WTC11 (cell line): ENCODE data around the gene TXNRD1. TPM values are rescaled to one million over a fixed set of nuclear protein-coding genes. Genes with fewer than 3 reads are reported as not detected.

Experiments
- ATAC-seq: fragments of 200-7000 bp; cut with Tn5 transposase; 2 replicates; pipeline ENCODE4 v1.10.0; 2021; ENCODE audit warnings: mild to moderate bottlenecking, moderate library complexity
- CTCF ChIA-PET: fragments of 300-600 bp; sonication (Branson Sonifier 250); formaldehyde crosslinking; loops from one replicate; lab custom pipeline; 2021; ENCODE audit warnings: antibody characterized with exemption; lab: Charles Lee
- POLR2A ChIA-PET: fragments of 350-600 bp; sonication (Branson Sonifier 250); formaldehyde crosslinking; loops from one replicate; lab custom pipeline; 2021; ENCODE audit warnings: antibody characterized with exemption; lab: Charles Lee
- DNase-seq: peaks from one replicate; pipeline ENCODE4 v3.0.0; 2021; ENCODE audit warnings: low spot score
- H3K27ac Mint-ChIP-seq: 2 replicates; pipeline ENCODE4 v1.8.0; 2021; ENCODE audit warnings: mixed read lengths
- H3K27me3 Mint-ChIP-seq: 2 replicates; pipeline ENCODE4 v1.8.0; 2021; ENCODE audit warnings: low read depth, mild to moderate bottlenecking, moderate library complexity, mixed read lengths
- H3K36me3 Mint-ChIP-seq: 2 replicates; pipeline ENCODE4 v1.8.0; 2021; ENCODE audit warnings: mixed read lengths
- H3K4me1 Mint-ChIP-seq: 2 replicates; pipeline ENCODE4 v1.8.0; 2022; ENCODE audit warnings: mixed read lengths
- H3K4me3 Mint-ChIP-seq: 2 replicates; pipeline ENCODE4 v1.8.0; 2021; ENCODE audit warnings: mild to moderate bottlenecking, moderate library complexity, mixed read lengths
- H3K9me3 Mint-ChIP-seq: 2 replicates; pipeline ENCODE4 v1.8.0; 2021; ENCODE audit warnings: mixed read lengths
- ATF1 ChIP-seq: sonication (generic); formaldehyde crosslinking; IDR thresholded peaks from 2 replicates; pipeline ENCODE4 v1.8.1; 2023; ENCODE audit warnings: mild to moderate bottlenecking, moderate library complexity, missing genetic modification reagents
- ELF4 ChIP-seq: sonication (generic); formaldehyde crosslinking; IDR thresholded peaks from 2 replicates; pipeline ENCODE4 v1.8.1; 2022; ENCODE audit warnings: low read depth, mild to moderate bottlenecking, moderate library complexity, missing genetic modification reagents
- ESRRA ChIP-seq: sonication (generic); formaldehyde crosslinking; IDR thresholded peaks from 2 replicates; pipeline ENCODE4 v1.8.1; 2022; ENCODE audit warnings: mild to moderate bottlenecking, missing genetic modification reagents, borderline replicate concordance
- ETV6 ChIP-seq: sonication (generic); formaldehyde crosslinking; IDR thresholded peaks from 2 replicates; pipeline ENCODE4 v1.8.1; 2022; ENCODE audit warnings: mild to moderate bottlenecking, missing genetic modification reagents
- FOXJ3 ChIP-seq: sonication (generic); formaldehyde crosslinking; IDR thresholded peaks from 2 replicates; pipeline ENCODE4 v1.9.0; 2021; ENCODE audit warnings: missing genetic modification reagents, mild to moderate bottlenecking, borderline replicate concordance
- GABPB1 ChIP-seq: sonication (generic); formaldehyde crosslinking; IDR thresholded peaks from 2 replicates; pipeline ENCODE4 v1.8.1; 2023; ENCODE audit warnings: mild to moderate bottlenecking, missing genetic modification reagents
- JAZF1 ChIP-seq: fragments of 250-450 bp; sonication (Bioruptor Pico); IDR thresholded peaks from 2 replicates; pipeline ENCODE4 v1.9.0; 2021; ENCODE audit warnings: moderate library complexity, mild to moderate bottlenecking, inconsistent platforms
- KAT7 ChIP-seq: sonication (generic); formaldehyde crosslinking; IDR thresholded peaks from 2 replicates; pipeline ENCODE4 v1.8.1; 2023; ENCODE audit warnings: missing genetic modification reagents, mild to moderate bottlenecking, borderline replicate concordance
- MYBL2 ChIP-seq: sonication (generic); formaldehyde crosslinking; IDR thresholded peaks from 2 replicates; pipeline ENCODE4 v1.8.1; 2023; ENCODE audit warnings: mild to moderate bottlenecking, moderate library complexity, missing genetic modification reagents
- NR3C1 ChIP-seq: sonication (generic); formaldehyde crosslinking; conservative IDR thresholded peaks from 2 replicates; pipeline ENCODE4 v1.8.1; 2023; ENCODE audit warnings: low read depth, mild to moderate bottlenecking, missing genetic modification reagents
- RELA ChIP-seq: sonication (generic); formaldehyde crosslinking; IDR thresholded peaks from 2 replicates; pipeline ENCODE4 v1.8.1; 2022; ENCODE audit warnings: missing genetic modification reagents, mild to moderate bottlenecking, borderline replicate concordance
- SMAD4 ChIP-seq: sonication (generic); formaldehyde crosslinking; IDR thresholded peaks from 2 replicates; pipeline ENCODE4 v1.8.0; 2022; ENCODE audit warnings: mild to moderate bottlenecking, missing genetic modification reagents
- SP1 ChIP-seq: sonication (generic); formaldehyde crosslinking; conservative IDR thresholded peaks from 2 replicates; pipeline ENCODE4 v1.8.1; 2022; ENCODE audit warnings: missing genetic modification reagents
- TEAD1 ChIP-seq: sonication (generic); formaldehyde crosslinking; IDR thresholded peaks from 2 replicates; pipeline ENCODE4 v1.8.0; 2022; ENCODE audit warnings: mild to moderate bottlenecking, missing genetic modification reagents
- TP53 ChIP-seq: sonication (generic); formaldehyde crosslinking; IDR thresholded peaks from 2 replicates; pipeline ENCODE4 v1.8.1; 2023; ENCODE audit warnings: mild to moderate bottlenecking, missing genetic modification reagents
- ZBTB21 ChIP-seq: sonication (generic); formaldehyde crosslinking; IDR thresholded peaks from 2 replicates; pipeline ENCODE4 v1.8.1; 2023; ENCODE audit warnings: mild to moderate bottlenecking, missing genetic modification reagents, borderline replicate concordance
- ZNF317 ChIP-seq: sonication (generic); formaldehyde crosslinking; IDR thresholded peaks from 2 replicates; pipeline ENCODE4 v1.8.1; 2023; ENCODE audit warnings: low read depth, mild to moderate bottlenecking, moderate library complexity, missing genetic modification reagents, borderline replicate concordance
- ZNF423 ChIP-seq: fragments of 250-450 bp; sonication (Bioruptor Pico); IDR thresholded peaks from 2 replicates; pipeline ENCODE4 v2.1.2; 2022; ENCODE audit warnings: mild to moderate bottlenecking, moderate library complexity
- total RNA-seq: library from RNA; stranded (reverse); gene quantifications from 3 replicates; pipeline ENCODE4 v1.2.3, GENCODE V29; 2021
- TF ChIP-seq, protein P1 (sequence below): sonication (generic); formaldehyde crosslinking; IDR thresholded peaks from 2 replicates; pipeline ENCODE4 v1.8.1; 2022; ENCODE audit warnings: mild to moderate bottlenecking, missing genetic modification reagents, moderate library complexity, borderline replicate concordance
- TF ChIP-seq, protein P2 (sequence below): sonication (generic); formaldehyde crosslinking; conservative IDR thresholded peaks from 2 replicates; pipeline ENCODE4 v1.8.1; 2022; ENCODE audit warnings: mild to moderate bottlenecking, missing genetic modification reagents
- TF ChIP-seq, protein P3 (sequence below): sonication (generic); formaldehyde crosslinking; IDR thresholded peaks from 2 replicates; pipeline ENCODE4 v1.8.0; 2022; ENCODE audit warnings: mild to moderate bottlenecking, missing genetic modification reagents
- TF ChIP-seq, protein P4 (sequence below): sonication (generic); formaldehyde crosslinking; IDR thresholded peaks from 2 replicates; pipeline ENCODE4 v1.8.1; 2022; ENCODE audit warnings: low read depth, missing genetic modification reagents, borderline replicate concordance
- TF ChIP-seq, protein P5 (sequence below): sonication (generic); formaldehyde crosslinking; conservative IDR thresholded peaks from 2 replicates; pipeline ENCODE4 v1.8.1; 2023; ENCODE audit warnings: mild to moderate bottlenecking, low read depth, missing genetic modification reagents, moderate library complexity
- TF ChIP-seq, protein P6 (sequence below): sonication (generic); formaldehyde crosslinking; IDR thresholded peaks from 2 replicates; pipeline ENCODE4 v1.8.0; 2022; ENCODE audit warnings: mild to moderate bottlenecking, missing genetic modification reagents
- TF ChIP-seq, protein P7 (sequence below): fragments of 250-450 bp; sonication (Bioruptor Pico); IDR thresholded peaks from 2 replicates; pipeline ENCODE4 v1.8.0; 2021; ENCODE audit warnings: mild to moderate bottlenecking

Gene TXNRD1
- total RNA-seq, 1 experiment from 2014 or later: 113 TPM

DNA sequence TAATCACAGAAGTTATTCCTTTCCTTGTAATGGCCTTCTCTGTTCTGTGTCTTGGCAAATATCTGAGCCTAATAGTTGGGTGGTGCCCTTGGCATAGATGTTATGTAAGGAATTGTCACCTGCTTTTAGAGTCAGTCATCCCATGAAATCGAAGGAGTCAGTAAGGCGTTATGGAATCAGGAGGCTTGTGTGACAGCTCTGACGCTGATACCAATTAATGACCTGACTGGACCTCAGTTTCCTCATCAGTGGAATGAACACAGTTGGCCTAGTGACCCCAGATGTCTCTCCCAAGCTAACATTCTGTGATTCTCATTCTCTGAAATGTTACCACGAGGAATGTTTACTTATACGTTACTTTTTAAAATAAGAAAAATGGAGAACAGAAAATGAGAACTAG lies 32.1 kb downstream of the TXNRD1 start:
- CTCF ChIA-PET: no interaction called here
- H3K4me3 Mint-ChIP-seq: no peak overlapping the region
- peaks cover 14% of the 10 kb centered on the region for H3K4me1 Mint-ChIP-seq
- H3K27me3 Mint-ChIP-seq: no peaks in the 10 kb centered on the region
- DNase-seq (no peak), ATAC-seq (no peak)
- no peak overlapping the region for H3K27ac Mint-ChIP-seq
- TF ChIP-seq ETV6 (CRISPR knock-in tag) (no peak), JAZF1 (CRISPR knock-in tag) (no peak), RELA (CRISPR knock-in tag) (no peak), GABPB1 (CRISPR knock-in tag) (no peak), SP1 (CRISPR knock-in tag) (no peak)
- TF ChIP-seq, protein P1, sequence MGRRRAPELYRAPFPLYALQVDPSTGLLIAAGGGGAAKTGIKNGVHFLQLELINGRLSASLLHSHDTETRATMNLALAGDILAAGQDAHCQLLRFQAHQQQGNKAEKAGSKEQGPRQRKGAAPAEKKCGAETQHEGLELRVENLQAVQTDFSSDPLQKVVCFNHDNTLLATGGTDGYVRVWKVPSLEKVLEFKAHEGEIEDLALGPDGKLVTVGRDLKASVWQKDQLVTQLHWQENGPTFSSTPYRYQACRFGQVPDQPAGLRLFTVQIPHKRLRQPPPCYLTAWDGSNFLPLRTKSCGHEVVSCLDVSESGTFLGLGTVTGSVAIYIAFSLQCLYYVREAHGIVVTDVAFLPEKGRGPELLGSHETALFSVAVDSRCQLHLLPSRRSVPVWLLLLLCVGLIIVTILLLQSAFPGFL (CRISPR knock-in tag): no peak
- peaks cover 5% of the 10 kb centered on the region; the same call in 1 of the 2 replicates for H3K9me3 Mint-ChIP-seq
- POLR2A ChIA-PET: interaction anchor here (0.6 kb wide), 1 partner anchor 125 kb away, joined by 3 read pairs; no protein-coding TSS in a partner anchor
- H3K36me3 Mint-ChIP-seq: no peaks in the 10 kb centered on the region

DNA sequence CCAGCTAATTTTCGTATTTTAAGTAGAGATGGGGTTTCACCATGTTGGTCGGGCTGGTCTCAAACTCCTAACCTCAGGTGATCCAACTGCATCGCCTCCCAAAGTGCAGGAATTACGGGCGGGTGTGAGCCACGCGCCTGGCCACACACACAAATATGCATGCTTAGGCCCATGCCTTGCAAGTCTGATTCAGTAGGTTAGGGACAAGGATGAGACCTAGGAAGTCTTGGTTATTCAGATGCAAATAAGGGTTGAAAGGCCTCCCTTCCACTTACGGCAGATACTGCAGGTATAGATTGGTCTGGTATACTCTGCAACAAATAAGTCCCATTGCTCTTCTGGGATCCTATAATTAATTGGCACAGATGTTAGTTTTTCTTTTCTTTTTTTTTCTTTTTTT lies 32.9 kb downstream of the TXNRD1 start:
- peaks cover 14% of the 10 kb centered on the region for H3K4me1 Mint-ChIP-seq
- H3K27ac Mint-ChIP-seq: no peak overlapping the region
- peak; percentile 40 for DNase-seq
- H3K27me3 Mint-ChIP-seq: no peaks in the 10 kb centered on the region
- ATAC-seq: peak; percentile 96
- H3K9me3 Mint-ChIP-seq: peaks cover 5% of the 10 kb centered on the region; the same call in 1 of the 2 replicates
- ChIA-PET CTCF (no interaction called here), POLR2A (interaction anchor here (0.6 kb wide), 1 partner anchor 126 kb away, joined by 3 read pairs; no protein-coding TSS in a partner anchor)
- no peaks in the 10 kb centered on the region for H3K36me3 Mint-ChIP-seq
- H3K4me3 Mint-ChIP-seq: no peak overlapping the region
- TF ChIP-seq TEAD1 (CRISPR knock-in tag): 0 out of 2 replicates have a peak, but pooled peaks have one; percentile 25
- TF ChIP-seq NR3C1 (CRISPR knock-in tag): no peak
- TF ChIP-seq, protein P2, sequence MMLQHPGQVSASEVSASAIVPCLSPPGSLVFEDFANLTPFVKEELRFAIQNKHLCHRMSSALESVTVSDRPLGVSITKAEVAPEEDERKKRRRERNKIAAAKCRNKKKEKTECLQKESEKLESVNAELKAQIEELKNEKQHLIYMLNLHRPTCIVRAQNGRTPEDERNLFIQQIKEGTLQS (CRISPR knock-in tag): no peak
- TF ChIP-seq, protein P3, sequence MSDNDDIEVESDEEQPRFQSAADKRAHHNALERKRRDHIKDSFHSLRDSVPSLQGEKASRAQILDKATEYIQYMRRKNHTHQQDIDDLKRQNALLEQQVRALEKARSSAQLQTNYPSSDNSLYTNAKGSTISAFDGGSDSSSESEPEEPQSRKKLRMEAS (CRISPR knock-in tag): peak; percentile 47; the same call in 1 of the 2 replicates
- TF ChIP-seq ELF4 (CRISPR knock-in tag): no peak
- TF ChIP-seq SMAD4: no peak
- no peak for TF ChIP-seq ESRRA (CRISPR knock-in tag)
- TF ChIP-seq, protein P4, sequence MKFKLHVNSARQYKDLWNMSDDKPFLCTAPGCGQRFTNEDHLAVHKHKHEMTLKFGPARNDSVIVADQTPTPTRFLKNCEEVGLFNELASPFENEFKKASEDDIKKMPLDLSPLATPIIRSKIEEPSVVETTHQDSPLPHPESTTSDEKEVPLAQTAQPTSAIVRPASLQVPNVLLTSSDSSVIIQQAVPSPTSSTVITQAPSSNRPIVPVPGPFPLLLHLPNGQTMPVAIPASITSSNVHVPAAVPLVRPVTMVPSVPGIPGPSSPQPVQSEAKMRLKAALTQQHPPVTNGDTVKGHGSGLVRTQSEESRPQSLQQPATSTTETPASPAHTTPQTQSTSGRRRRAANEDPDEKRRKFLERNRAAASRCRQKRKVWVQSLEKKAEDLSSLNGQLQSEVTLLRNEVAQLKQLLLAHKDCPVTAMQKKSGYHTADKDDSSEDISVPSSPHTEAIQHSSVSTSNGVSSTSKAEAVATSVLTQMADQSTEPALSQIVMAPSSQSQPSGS (CRISPR knock-in tag): no peak
- TF ChIP-seq TP53 (CRISPR knock-in tag): no peak
- no peak for TF ChIP-seq ZNF317 (CRISPR knock-in tag)
- TF ChIP-seq, all 79 proteins: peak for 2

DNA sequence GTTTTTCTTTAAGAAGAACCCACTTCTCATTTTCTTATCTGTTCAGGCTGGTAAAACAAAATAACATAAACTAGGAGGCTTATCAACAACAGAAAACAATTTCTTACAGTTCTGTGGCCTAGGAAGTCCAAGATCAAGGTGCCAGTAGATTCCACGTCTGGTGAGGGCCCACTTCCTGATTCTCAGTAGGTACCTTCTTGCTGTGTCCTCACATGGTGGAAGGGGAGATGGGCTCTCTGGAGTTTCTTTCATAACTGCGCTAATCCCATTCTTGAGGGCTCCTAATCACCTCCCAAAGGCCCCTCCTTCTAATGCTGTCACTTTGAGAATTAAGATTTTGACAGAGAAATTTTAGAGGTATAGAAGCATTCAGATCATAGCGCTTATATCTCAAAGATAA lies 33.4 kb downstream of the TXNRD1 start:
- ATAC-seq (no peak), DNase-seq (no peak)
- ChIA-PET CTCF (no interaction called here), POLR2A (interaction anchor here (0.7 kb wide), 2 partner anchors 19 to 82 kb away, joined by 5 read pairs; no protein-coding TSS in a partner anchor)
- H3K4me1 Mint-ChIP-seq: peaks cover 14% of the 10 kb centered on the region
- H3K4me3 Mint-ChIP-seq: no peak overlapping the region
- H3K9me3 Mint-ChIP-seq: peaks cover 5% of the 10 kb centered on the region; the same call in 1 of the 2 replicates
- no peaks in the 10 kb centered on the region for H3K27me3 Mint-ChIP-seq
- H3K36me3 Mint-ChIP-seq: no peaks in the 10 kb centered on the region
- no peak overlapping the region for H3K27ac Mint-ChIP-seq
- TF ChIP-seq, protein P5, sequence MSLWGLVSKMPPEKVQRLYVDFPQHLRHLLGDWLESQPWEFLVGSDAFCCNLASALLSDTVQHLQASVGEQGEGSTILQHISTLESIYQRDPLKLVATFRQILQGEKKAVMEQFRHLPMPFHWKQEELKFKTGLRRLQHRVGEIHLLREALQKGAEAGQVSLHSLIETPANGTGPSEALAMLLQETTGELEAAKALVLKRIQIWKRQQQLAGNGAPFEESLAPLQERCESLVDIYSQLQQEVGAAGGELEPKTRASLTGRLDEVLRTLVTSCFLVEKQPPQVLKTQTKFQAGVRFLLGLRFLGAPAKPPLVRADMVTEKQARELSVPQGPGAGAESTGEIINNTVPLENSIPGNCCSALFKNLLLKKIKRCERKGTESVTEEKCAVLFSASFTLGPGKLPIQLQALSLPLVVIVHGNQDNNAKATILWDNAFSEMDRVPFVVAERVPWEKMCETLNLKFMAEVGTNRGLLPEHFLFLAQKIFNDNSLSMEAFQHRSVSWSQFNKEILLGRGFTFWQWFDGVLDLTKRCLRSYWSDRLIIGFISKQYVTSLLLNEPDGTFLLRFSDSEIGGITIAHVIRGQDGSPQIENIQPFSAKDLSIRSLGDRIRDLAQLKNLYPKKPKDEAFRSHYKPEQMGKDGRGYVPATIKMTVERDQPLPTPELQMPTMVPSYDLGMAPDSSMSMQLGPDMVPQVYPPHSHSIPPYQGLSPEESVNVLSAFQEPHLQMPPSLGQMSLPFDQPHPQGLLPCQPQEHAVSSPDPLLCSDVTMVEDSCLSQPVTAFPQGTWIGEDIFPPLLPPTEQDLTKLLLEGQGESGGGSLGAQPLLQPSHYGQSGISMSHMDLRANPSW (CRISPR knock-in tag): no peak
- no peak for TF ChIP-seq KAT7 (CRISPR knock-in tag)
- no peak for TF ChIP-seq ATF1
- TF ChIP-seq ZBTB21 (CRISPR knock-in tag): no peak
- no peak for TF ChIP-seq FOXJ3
- TF ChIP-seq, protein P6, sequence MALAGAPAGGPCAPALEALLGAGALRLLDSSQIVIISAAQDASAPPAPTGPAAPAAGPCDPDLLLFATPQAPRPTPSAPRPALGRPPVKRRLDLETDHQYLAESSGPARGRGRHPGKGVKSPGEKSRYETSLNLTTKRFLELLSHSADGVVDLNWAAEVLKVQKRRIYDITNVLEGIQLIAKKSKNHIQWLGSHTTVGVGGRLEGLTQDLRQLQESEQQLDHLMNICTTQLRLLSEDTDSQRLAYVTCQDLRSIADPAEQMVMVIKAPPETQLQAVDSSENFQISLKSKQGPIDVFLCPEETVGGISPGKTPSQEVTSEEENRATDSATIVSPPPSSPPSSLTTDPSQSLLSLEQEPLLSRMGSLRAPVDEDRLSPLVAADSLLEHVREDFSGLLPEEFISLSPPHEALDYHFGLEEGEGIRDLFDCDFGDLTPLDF (CRISPR knock-in tag): no peak
- TF ChIP-seq ZNF317 (CRISPR knock-in tag): no peak
- no peak for TF ChIP-seq SMAD4
- no peak for TF ChIP-seq ZNF423 (CRISPR knock-in tag)
- TF ChIP-seq, protein P7, sequence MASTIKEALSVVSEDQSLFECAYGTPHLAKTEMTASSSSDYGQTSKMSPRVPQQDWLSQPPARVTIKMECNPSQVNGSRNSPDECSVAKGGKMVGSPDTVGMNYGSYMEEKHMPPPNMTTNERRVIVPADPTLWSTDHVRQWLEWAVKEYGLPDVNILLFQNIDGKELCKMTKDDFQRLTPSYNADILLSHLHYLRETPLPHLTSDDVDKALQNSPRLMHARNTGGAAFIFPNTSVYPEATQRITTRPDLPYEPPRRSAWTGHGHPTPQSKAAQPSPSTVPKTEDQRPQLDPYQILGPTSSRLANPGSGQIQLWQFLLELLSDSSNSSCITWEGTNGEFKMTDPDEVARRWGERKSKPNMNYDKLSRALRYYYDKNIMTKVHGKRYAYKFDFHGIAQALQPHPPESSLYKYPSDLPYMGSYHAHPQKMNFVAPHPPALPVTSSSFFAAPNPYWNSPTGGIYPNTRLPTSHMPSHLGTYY: no peak
- TF ChIP-seq MYBL2 (CRISPR knock-in tag): no peak
